GM21515 (cell line): ENCODE results near the gene SLC25A5.
"Not testable (repeated sequence)": the region's sequence is repeated elsewhere in the genome, so short reads cannot be mapped to it uniquely, and the experiment has no call there.

ENCODE experiments used
- ATAC-seq: cut with Tn5 transposase; IDR thresholded peaks from one replicate; pipeline ENCODE4 v1.9.1; 2021; ENCODE audit not compliant: unreplicated experiment

SLC25A5 gene

GRCh38 chrX:119467842-119468550, at the start of gene SLC25A5:
TSS of gene SLC25A5 (plus strand) at chrX:119468444. CDS start at chrX:119468516, 72 bp downstream.
- ATAC-seq, result peak; percentile 91

- ATAC-seq, result no peak
Observed at GRCh38 chrX:119419146-119419545, 49.1 kb upstream of the SLC25A5 start.

GRCh38 chrX:119419898-119420297, 48.3 kb upstream of the SLC25A5 start:
- ATAC-seq, result no peak

- no peak for ATAC-seq
Observed at GRCh38 chrX:119421016-119421705, 47.1 kb upstream of the SLC25A5 start.

- no peak for ATAC-seq
Observed at GRCh38 chrX:119423631-119424030, 44.6 kb upstream of the SLC25A5 start.

GRCh38 chrX:119424999-119425398, 43.2 kb upstream of the SLC25A5 start:
- ATAC-seq, result no peak

GRCh38 chrX:119427024-119427794, 41.0 kb upstream of the SLC25A5 start:
- peak; percentile 87 for ATAC-seq

GRCh38 chrX:119427795-119428185, 40.5 kb upstream of the SLC25A5 start:
- no peak for ATAC-seq

GRCh38 chrX:119429471-119429870, 38.8 kb upstream of the SLC25A5 start:
- ATAC-seq, result no peak

- ATAC-seq, result not testable (repeated sequence)
Observed at GRCh38 chrX:119441295-119441694, 26.9 kb upstream of the SLC25A5 start.

- ATAC-seq, result no peak
Observed at GRCh38 chrX:119442286-119442685, 26.0 kb upstream of the SLC25A5 start.

GRCh38 chrX:119453202-119453601, 15.0 kb upstream of the SLC25A5 start:
- ATAC-seq, result no peak

GRCh38 chrX:119455264-119455663, 13.0 kb upstream of the SLC25A5 start:
- no peak for ATAC-seq

GRCh38 chrX:119459181-119459580, 9.1 kb upstream of the SLC25A5 start:
- no peak for ATAC-seq

- ATAC-seq, result no peak
Observed at GRCh38 chrX:119465555-119465954, 2.7 kb upstream of the SLC25A5 start.

- no peak for ATAC-seq
Observed at GRCh38 chrX:119466970-119467369, 1.3 kb upstream of the SLC25A5 start.

- ATAC-seq, result no peak
Observed at GRCh38 chrX:119467433-119467832, 811 bp upstream of the SLC25A5 start.

- ATAC-seq, result peak; percentile 80
Observed at GRCh38 chrX:119468551-119469312, 488 bp downstream of the SLC25A5 start.

- no peak for ATAC-seq
Observed at GRCh38 chrX:119469313-119469635, 1.0 kb downstream of the SLC25A5 start.

GRCh38 chrX:119474615-119475388, 6.6 kb downstream of the SLC25A5 start:
- no peak for ATAC-seq
